ENCODE measurements around the gene ARHGAP28.
"Not testable (repeated sequence)": the region's sequence is repeated elsewhere in the genome, so short reads cannot be mapped to it uniquely, and the experiment has no call there.

Gene ARHGAP28

DNA sequence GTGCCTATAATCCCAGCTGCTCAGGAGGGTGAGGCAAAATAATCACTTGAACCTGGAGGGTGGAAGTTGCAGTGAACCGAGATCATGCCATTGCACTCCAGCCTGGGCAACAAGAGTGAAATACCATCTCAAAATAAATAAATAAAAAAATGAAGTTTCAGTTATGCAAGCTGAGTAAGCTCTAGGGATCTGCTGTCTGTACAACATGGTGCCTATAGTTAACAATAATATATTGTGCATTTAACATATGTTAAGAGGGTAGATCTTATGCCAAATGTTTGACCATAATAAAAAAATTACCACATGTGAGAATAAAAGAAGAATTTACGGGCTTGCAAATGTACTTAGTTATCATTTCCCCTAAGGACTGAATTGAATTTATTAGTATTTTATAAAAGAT lies 208.9 kb downstream of the ARHGAP28 start:
- DNase-seq = not testable (repeated sequence)

GRCh38 chr18:6939972-6940371 lies 210.5 kb downstream of the ARHGAP28 start:
- DNase-seq = no peak

DNA sequence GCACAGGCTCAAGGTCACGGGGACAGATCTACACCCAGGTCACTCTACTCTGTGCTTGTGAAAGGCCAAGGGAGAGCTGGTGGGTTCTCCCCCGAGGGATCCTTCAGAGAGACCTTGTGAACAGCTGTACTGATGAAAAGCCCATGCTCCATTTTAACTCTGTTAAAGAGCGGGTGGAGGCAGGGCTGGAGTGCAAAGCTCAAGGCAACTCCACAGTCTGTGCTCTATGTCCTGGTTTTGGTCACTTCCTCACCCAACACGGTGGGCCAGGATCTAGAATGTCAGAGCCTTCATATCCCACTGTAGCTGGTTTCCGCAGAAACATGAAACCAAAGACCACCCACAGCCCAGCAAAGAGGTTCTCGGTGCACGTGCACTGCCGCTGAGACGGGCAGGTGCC lies 210.9 kb downstream of the ARHGAP28 start:
- DNase-seq = no peak

- DNase-seq = no peak
Measured at GRCh38 chr18:6941996-6942395, 212.5 kb downstream of the ARHGAP28 start.

- DNase-seq = no peak
Measured at GRCh38 chr18:6942742-6943141, 213.2 kb downstream of the ARHGAP28 start.

- DNase-seq = no peak
Measured at GRCh38 chr18:6943143-6943542, 213.6 kb downstream of the ARHGAP28 start.

GRCh38 chr18:6947338-6948030 lies 218.0 kb downstream of the ARHGAP28 start:
- no peak for DNase-seq

DNA sequence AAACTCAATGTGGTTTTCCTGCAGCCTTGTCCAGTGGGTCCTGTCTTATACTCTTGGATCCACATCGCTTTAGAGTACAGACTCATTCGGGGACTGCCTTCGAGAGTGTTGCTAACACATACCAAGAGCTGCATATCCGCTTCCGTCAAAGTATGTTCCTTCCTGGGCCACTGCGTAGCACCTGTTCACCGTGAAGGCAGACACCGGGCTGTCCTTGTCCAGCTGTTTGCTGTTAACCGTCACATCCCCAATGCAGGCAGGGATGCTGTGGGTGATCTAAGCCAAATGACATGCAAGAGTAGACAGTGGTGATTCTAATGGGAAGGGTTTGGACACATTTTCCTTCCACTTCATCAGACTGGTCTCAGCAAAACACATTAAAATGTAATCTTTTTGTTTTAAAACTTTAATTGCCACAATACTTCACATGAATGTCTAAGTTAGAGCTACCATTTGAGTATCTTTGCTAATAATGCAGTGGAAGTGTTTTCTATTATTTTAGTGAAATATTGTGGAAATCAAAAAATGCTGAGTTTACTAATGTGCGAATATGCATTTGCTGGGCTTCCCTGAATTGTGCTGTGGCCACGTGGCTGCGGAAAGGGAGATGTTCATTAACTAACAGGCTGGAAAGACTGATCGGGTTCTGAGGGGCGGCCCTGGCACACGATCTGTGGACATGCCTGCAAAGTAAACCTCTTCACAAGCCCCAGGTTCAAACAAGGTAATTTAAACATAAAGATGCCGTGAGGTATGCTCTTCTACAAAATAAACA lies 219.0 kb downstream of the ARHGAP28 start:
- DNase-seq = no peak

- no peak for DNase-seq
Measured at GRCh38 chr18:6949800-6950586, 220.5 kb downstream of the ARHGAP28 start.

DNA sequence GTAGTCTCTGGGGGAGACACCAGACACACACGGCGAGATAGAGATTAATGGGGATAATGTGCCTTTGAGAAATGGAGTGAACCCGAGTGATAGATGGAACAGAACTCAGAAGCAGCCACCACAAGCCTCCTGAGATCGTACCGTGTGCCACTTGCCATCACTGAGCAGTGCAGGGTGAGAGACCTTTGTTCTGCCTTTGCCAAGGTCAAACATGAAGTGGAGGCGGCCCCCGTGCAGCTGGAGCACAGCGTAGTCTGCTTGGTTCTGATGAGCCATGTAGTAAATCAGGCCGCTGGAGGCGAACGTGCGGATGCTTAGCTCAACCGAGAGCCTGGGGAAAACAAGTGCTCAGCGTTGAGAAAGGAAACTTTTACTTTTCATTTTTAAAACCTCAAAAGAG lies 221.1 kb downstream of the ARHGAP28 start:
- no peak for DNase-seq

GRCh38 chr18:6951336-6952090 lies 222.0 kb downstream of the ARHGAP28 start:
- DNase-seq = no peak

DNA sequence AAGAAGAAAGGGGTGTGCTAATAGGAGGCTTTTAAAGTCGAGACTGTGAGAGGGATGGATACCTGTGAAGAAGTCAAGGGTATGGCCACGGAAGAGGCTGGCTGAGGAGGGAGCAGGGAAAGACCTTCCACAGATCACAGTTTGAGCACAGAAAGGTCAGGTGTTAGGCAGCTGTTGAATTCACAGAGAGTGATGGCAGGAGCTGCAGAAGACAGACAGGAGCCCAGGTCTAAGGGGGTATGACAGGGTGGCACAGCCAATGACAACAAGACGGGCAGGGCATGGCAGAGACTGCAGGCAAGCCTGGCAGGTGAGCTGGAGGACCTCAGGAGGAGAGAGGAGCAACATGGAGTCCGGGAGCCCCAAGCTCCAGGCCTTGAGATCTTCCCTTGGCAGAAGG lies 225.0 kb downstream of the ARHGAP28 start:
- no peak for DNase-seq

DNA sequence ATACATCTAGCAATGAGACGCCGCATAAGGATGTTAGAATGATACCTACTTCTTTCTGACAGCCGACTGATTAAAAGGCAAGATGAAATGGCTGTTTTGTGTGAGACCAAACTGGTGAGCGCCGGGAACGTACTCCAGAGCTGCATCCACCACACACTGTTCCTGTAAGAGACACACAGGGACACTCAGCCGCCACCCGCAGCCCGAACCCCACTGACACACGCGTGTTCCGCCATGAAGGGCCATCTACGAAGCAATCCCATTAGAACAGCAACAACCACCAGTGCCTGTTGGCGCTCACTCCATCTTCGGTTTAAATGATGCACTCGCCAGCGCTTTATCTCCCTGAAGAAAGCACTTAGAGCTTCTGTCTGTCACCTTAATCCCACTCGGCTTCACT lies 225.8 kb downstream of the ARHGAP28 start:
- DNase-seq = no peak

DNA sequence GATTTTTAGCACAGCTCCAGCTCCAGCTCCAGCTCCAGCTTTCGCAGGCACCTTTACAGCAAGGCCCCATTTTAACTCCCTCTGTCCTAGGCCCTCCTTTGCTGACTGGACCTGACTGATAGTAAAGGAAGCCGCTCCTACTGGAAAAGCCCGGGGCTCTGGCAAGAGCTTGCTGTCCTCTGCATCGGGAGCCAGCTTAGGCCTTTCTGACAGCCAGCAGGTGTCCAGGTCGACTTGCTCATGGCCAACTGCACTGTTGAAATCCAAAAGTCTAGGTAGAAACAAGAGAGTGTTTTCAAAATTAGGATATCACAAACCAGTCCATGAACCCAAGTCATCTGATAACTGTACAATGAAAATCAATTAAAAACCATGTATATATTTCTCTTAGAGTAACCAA lies 227.0 kb downstream of the ARHGAP28 start:
- no peak for DNase-seq

- no peak for DNase-seq
Measured at GRCh38 chr18:6956999-6957398, 227.5 kb downstream of the ARHGAP28 start.

DNA sequence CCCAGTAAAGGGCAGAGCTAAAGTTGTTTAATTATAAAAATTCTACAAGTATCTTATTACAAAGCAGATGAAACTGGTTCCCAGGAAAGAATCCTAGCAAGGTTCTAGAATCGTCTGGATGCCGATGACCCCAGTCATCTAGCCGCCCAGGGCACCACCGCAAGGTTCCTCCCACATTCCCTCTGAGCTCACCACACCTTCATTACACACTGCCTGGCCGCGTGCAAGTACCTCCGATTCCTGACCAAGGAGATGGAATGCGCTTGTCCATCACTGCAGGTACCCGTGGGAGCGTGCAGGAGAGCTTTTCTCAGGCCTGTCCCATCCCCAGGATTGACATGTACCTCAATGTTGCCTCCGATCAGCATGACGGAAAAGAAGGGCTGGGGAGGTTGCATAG lies 229.6 kb downstream of the ARHGAP28 start:
- DNase-seq = no peak

DNA sequence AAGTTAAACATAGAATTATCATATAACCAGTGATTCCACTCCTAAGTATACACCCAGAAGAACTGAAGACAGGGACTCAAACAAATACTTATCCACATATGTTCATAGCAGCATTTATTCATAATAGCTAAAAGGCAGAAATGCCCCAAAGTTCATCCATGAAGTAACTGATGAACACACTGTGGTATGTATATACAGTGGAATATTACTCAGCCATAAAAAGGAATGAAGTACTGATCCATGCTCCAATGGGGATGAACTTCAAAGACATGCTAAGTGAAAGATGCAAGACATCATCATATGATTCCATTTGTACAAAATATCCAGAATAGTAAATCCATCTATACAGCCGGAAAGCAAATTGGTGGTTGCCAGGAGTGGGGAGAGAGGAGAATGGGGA lies 230.6 kb downstream of the ARHGAP28 start:
- DNase-seq = no peak

GRCh38 chr18:6960656-6961055 lies 231.1 kb downstream of the ARHGAP28 start:
- no peak for DNase-seq

GRCh38 chr18:6961331-6961730 lies 231.8 kb downstream of the ARHGAP28 start:
- no peak for DNase-seq

- DNase-seq = no peak
Measured at GRCh38 chr18:6962571-6963451, 233.3 kb downstream of the ARHGAP28 start.

- no peak for DNase-seq
Measured at GRCh38 chr18:6963452-6964097, 234.1 kb downstream of the ARHGAP28 start.
